Activated CD8-positive, alpha-beta T cell treated with anti-CD3 and anti-CD28 coated beads, Interleukin-2, amount 10 ng/mL, durations not matched to agents 7 days and 5 days (primary cell): ENCODE measurements around the gene RNF213. TPM values are rescaled to one million over a fixed set of nuclear protein-coding genes. Genes with fewer than 3 reads are reported as not detected.

Experiments
- ATAC-seq: fragments of 150-1000 bp; cut with Tn5 transposase; one replicate; pipeline ENCODE4 v1.10.0; 2021; ENCODE audit warnings: moderate library complexity
- CTCF ChIA-PET: fragments of 350-600 bp; sonication (Branson Sonifier 250); formaldehyde crosslinking; loops from one replicate; lab custom pipeline; 2021; ENCODE audit warnings: antibody characterized with exemption; lab: Charles Lee
- POLR2A ChIA-PET: fragments of 350-600 bp; sonication (Branson Sonifier 250); formaldehyde crosslinking; loops from one replicate; lab custom pipeline; 2021; ENCODE audit warnings: antibody characterized with exemption; lab: Charles Lee
- DNase-seq: peaks from one replicate; pipeline ENCODE4 v3.0.0-alpha.2; 2020
- H3K27ac Mint-ChIP-seq: one replicate; pipeline ENCODE4 v1.8.0; 2021; ENCODE audit warnings: mild to moderate bottlenecking, mixed read lengths
- H3K27me3 Mint-ChIP-seq: one replicate; pipeline ENCODE4 v1.8.0; 2021; ENCODE audit warnings: low read depth, mixed read lengths
- H3K36me3 Mint-ChIP-seq: one replicate; pipeline ENCODE4 v1.8.0; 2021; ENCODE audit warnings: low read depth, mixed read lengths
- H3K4me1 Mint-ChIP-seq: one replicate; pipeline ENCODE4 v1.8.0; 2021; ENCODE audit warnings: low read depth, mixed read lengths
- H3K4me3 Mint-ChIP-seq: one replicate; pipeline ENCODE4 v1.8.0; 2021; ENCODE audit warnings: mild to moderate bottlenecking, mixed read lengths
- H3K9me3 Mint-ChIP-seq: one replicate; pipeline ENCODE4 v1.8.0; 2022; ENCODE audit warnings: mixed read lengths; ENCODE audit not compliant: insufficient read depth
- total RNA-seq, 2 experiments: library from RNA; stranded (reverse); gene quantifications; one replicate each; pipeline ENCODE4 v1.2.3, GENCODE V29; 2021

Gene RNF213
- total RNA-seq, 2 experiments from 2014 or later, result 438 to 455 TPM

DNA sequence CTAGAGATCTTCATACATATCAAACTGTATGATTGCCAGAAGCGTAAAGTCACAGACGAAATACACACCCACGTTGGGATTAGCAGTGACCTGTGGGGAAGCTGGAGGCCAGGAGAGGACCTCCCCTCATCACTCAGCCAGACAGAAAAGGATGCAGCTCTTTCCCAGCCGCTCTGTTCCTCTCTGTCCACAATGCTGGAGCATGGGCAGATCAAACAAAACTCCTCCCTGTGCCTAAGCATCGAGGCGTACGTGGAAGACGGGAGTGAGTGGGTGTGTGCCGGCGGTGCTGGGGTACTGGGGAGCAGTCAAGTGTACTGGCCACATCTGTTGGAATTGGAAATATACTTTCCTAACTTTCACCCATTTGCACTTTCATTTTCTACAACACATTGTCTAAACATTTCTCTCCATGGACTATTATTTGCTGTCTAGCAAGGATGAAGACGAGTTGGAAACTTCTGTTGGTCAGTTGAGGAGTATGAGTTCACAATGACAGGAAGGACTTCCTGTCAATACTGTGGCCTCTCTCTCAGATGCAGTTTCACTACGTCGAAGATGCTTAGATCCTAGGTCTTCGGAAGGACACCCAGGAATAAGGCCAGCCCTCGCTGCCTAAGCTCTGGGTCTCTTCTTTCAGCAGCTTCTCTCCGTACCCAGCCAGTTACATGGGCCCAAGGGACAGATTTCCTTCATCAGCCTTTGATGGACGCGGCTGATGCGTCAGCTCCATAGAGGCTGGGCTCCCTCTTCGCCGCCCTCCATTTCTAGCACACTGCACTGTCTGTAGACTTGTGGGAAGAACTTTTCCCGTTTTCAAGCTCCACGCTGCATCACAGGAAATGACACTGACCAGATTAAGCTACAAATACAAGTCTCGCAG lies 123.7 kb downstream of the RNF213 start:
- no peak for ATAC-seq
- ChIA-PET CTCF (interaction anchor here (0.6 to 0.9 kb wide), 2 partner anchors 23 to 283 kb away, joined by 3 to 5 read pairs; partner anchors contain the start of gene GAA), POLR2A (interaction anchor here (1.1 to 1.4 kb wide), 2 partner anchors 9 to 10 kb away, joined by 3 to 5 read pairs; no protein-coding TSS in a partner anchor)
- Mint-ChIP-seq H3K27ac (peak overlapping the region; percentile 74), H3K4me1 (peaks cover 19% of the 10 kb centered on the region), H3K9me3 (no peaks in the 10 kb centered on the region), H3K36me3 (peaks cover 91% of the 10 kb centered on the region), H3K4me3 (no peak overlapping the region), H3K27me3 (no peaks in the 10 kb centered on the region)
- no peak for DNase-seq

DNA sequence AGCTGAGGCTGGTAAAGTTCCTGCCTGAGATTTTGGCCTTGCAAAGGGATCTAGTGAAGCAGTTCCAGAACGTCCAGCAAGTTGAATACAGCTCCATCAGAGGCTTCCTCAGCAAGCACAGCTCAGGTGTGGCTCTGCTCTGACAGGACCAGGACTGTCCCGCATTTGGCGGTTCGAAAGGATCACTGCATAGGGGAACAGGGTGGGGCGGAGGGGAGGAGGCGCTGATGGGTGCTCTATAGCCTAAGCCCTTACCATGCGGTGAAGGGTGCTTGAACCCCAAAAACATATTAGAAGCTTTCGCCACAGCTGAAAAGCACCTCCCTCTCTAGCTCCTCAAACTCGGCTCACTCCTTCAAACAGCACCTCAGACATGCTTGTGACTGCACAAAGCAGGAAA lies 124.4 kb downstream of the RNF213 start:
- POLR2A ChIA-PET, result interaction anchor here (0.6 to 1.4 kb wide), 4 partner anchors 9 to 15 kb away, joined by 3 to 5 read pairs (median 3); no protein-coding TSS in a partner anchor
- ATAC-seq, result no peak
- peaks cover 90% of the 10 kb centered on the region for H3K36me3 Mint-ChIP-seq
- no peak overlapping the region for H3K4me3 Mint-ChIP-seq
- H3K4me1 Mint-ChIP-seq, result peaks cover 20% of the 10 kb centered on the region
- CTCF ChIA-PET, result interaction anchor here (0.6 to 0.9 kb wide), 2 partner anchors 22 to 284 kb away, joined by 3 to 5 read pairs; partner anchors contain the start of gene GAA
- no peak for DNase-seq
- no peaks in the 10 kb centered on the region for H3K27me3 Mint-ChIP-seq
- peak overlapping the region; percentile 74 for H3K27ac Mint-ChIP-seq
- no peaks in the 10 kb centered on the region for H3K9me3 Mint-ChIP-seq

DNA sequence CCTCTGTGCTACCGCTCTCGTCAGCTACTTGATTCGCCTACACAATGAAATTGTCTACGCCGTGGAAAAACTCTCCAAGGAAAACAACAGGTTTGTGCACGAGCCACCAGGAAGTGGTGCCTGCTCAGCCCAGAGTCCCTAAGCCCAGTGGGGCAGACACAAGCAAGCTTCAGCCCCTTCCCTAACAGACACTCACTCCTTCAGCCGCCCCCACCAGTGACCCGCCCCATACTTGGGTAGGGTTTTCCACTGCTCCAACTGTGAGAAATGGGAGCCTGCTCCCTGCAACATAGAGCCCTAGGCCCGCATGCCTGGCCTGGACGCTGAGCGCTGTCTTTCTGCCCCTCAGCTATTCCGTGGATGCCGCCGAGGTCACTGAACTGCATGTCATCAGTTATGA lies 125.7 kb downstream of the RNF213 start:
- no peak for ATAC-seq
- CTCF ChIA-PET, result no interaction called here
- peaks cover 20% of the 10 kb centered on the region for H3K4me1 Mint-ChIP-seq
- peaks cover 84% of the 10 kb centered on the region for H3K36me3 Mint-ChIP-seq
- H3K27me3 Mint-ChIP-seq, result no peaks in the 10 kb centered on the region
- H3K27ac Mint-ChIP-seq, result no peak overlapping the region
- no peak for DNase-seq
- POLR2A ChIA-PET, result no interaction called here
- H3K4me3 Mint-ChIP-seq, result no peak overlapping the region
- H3K9me3 Mint-ChIP-seq, result no peaks in the 10 kb centered on the region

DNA sequence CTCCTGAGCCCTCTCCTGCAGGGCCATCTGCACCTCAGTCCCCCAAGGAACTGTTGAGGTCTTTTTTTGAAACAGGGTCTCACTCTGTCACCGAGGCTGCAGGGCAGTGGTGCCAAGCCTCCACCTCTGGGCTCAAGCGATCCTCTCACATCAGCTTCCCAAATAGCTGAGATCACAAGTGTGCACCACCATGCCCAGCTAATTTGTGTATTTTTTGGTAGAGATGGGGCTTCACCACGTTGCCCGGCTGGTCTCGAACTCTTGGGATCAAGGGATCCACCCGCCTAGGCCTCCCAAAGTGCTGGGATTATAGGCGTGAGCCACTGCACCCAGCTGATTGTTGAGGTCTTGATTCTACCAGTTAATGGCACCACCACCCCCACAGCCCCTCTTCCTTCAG lies 126.4 kb downstream of the RNF213 start:
- CTCF ChIA-PET, result no interaction called here
- no peak overlapping the region for H3K27ac Mint-ChIP-seq
- H3K4me3 Mint-ChIP-seq, result no peak overlapping the region
- peaks cover 84% of the 10 kb centered on the region for H3K36me3 Mint-ChIP-seq
- no peak for ATAC-seq
- H3K4me1 Mint-ChIP-seq, result peaks cover 20% of the 10 kb centered on the region
- no peaks in the 10 kb centered on the region for H3K27me3 Mint-ChIP-seq
- H3K9me3 Mint-ChIP-seq, result no peaks in the 10 kb centered on the region
- POLR2A ChIA-PET, result no interaction called here
- DNase-seq, result no peak

DNA sequence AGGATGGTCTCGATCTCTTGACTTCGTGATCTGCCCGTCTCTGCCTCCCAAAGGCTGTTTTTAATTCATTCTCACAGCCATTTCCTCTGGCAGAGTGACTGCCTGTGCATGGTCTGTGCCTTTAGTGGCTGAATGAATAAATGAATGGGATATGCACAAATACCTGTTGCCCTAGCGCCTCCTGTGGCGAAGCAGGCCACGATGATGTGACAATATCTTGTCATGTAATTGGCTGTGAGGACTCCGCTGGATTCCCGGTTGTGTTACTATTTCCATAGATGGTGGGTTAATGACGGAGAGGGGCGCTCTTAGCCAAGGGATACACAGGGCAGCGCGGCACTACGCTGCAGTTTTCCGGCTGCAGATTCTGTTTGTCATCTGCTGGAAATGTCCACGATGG lies 127.5 kb downstream of the RNF213 start:
- no peak overlapping the region for H3K27ac Mint-ChIP-seq
- peaks cover 81% of the 10 kb centered on the region for H3K36me3 Mint-ChIP-seq
- no peaks in the 10 kb centered on the region for H3K9me3 Mint-ChIP-seq
- ChIA-PET POLR2A (no interaction called here), CTCF (no interaction called here)
- no peak overlapping the region for H3K4me3 Mint-ChIP-seq
- H3K27me3 Mint-ChIP-seq, result no peaks in the 10 kb centered on the region
- H3K4me1 Mint-ChIP-seq, result peaks cover 18% of the 10 kb centered on the region
- no peak for ATAC-seq
- no peak for DNase-seq

DNA sequence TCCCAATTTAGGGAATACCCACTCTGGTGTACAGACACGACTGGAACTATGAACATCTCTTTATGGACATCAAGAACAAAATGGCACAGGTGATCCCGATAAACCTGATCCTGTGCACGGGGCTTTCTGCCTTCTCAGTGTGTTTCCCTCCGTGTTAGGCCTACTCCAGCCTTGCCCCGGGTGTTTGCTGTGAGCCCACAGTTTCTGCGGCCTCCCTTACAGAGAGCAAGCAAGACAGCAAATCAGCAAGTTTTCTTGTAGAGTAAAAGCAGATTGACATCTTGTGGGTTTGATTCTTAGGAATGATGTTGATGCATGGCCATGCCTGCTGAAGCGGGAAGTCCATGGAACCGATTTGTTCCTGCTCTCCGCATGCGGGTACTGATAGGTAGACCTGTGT lies 127.9 kb downstream of the RNF213 start:
- ChIA-PET CTCF (no interaction called here), POLR2A (no interaction called here)
- Mint-ChIP-seq H3K36me3 (peaks cover 81% of the 10 kb centered on the region), H3K4me3 (no peak overlapping the region), H3K9me3 (no peaks in the 10 kb centered on the region), H3K4me1 (peaks cover 13% of the 10 kb centered on the region), H3K27ac (no peak overlapping the region), H3K27me3 (no peaks in the 10 kb centered on the region)
- DNase-seq, result no peak
- no peak for ATAC-seq

DNA sequence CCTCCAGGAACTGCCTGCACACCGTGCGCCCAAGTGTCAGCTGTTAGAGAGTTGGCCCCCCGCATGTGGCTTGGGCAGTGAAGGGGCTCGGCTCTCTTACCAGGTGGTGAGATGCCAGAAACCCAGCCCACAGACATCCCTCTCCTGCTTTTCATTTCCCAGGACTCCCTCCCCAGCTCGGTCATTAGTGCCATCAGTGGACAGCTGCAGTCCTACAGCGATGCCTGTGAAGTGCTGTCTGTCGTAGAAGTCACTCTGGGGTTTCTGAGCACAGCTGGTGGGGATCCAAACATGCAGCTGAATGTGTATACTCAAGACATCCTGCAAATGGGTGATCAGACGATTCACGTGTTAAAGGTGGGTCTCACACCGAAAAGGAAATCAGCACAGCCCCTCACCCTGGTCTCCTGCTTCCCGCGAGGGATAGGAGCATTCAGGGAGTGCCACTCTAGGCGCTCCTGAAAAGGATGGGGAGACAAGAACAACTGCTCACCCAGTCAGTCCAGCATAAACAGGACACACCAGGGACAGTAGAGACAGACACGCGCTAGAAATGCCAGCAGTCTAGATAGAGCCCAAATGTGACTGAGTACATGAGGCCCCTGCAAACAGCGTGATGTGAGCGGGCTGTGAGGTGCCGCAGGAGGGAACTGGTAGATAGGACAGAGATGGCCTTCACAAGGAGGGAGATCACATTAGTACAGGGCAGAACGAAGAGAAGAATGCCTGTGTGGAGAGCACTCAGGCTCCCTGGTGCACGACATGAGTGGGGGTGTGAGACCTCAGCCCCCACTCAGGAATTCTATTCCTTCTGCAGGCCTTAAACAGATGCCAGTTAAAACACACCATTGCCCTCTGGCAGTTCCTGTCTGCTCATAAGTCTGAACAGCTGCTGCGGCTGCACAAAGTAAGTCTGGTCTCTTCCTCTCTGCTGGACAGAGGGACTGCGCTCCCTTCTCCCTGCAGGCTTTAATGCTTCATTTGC lies 128.7 kb downstream of the RNF213 start:
- H3K27me3 Mint-ChIP-seq, result no peaks in the 10 kb centered on the region
- ATAC-seq (no peak), DNase-seq (no peak)
- H3K27ac Mint-ChIP-seq, result no peak overlapping the region
- no peak overlapping the region for H3K4me3 Mint-ChIP-seq
- ChIA-PET CTCF (no interaction called here), POLR2A (no interaction called here)
- H3K36me3 Mint-ChIP-seq, result peaks cover 81% of the 10 kb centered on the region
- H3K9me3 Mint-ChIP-seq, result no peaks in the 10 kb centered on the region
- H3K4me1 Mint-ChIP-seq, result peaks cover 6% of the 10 kb centered on the region

DNA sequence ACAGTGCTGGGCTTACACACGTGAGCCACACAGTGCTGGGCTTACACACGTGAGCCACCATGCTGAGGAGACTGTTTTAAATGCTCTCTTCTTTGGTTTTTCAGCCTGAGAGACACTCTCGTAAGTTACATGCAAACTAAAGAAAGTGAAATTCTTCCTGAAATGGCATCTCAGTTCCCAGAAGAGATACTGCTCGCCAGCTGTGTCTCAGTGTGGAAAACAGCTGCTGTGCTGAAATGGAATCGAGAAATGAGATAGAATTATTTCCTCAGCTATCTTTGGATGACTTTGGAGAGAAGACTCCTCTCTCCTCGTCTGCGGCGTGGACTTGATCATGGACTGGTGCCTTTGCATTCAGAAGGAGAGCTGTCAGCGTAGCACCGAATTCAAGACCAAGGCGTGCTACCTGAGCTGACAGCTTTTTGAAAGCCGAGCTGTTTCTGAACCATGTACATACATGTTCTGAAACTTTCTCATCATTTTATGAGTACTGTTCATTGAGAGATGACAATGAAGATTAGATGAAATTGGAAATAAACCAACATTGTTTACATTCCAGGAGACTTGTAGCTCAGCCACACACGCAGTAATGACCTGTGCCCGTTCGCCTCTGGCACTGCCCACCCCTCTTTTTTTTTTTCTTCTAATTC lies 132.7 kb downstream of the RNF213 start:
- ATAC-seq, result no peak
- H3K36me3 Mint-ChIP-seq, result peaks cover 64% of the 10 kb centered on the region
- DNase-seq, result no peak
- H3K4me3 Mint-ChIP-seq, result no peak overlapping the region
- H3K27me3 Mint-ChIP-seq, result no peaks in the 10 kb centered on the region
- ChIA-PET POLR2A (interaction anchor here (1.0 kb wide), 1 partner anchor 9 kb away, joined by 3 read pairs; no protein-coding TSS in a partner anchor), CTCF (no interaction called here)
- H3K9me3 Mint-ChIP-seq, result no peaks in the 10 kb centered on the region
- no peak overlapping the region for H3K27ac Mint-ChIP-seq
- peaks cover 11% of the 10 kb centered on the region for H3K4me1 Mint-ChIP-seq

DNA sequence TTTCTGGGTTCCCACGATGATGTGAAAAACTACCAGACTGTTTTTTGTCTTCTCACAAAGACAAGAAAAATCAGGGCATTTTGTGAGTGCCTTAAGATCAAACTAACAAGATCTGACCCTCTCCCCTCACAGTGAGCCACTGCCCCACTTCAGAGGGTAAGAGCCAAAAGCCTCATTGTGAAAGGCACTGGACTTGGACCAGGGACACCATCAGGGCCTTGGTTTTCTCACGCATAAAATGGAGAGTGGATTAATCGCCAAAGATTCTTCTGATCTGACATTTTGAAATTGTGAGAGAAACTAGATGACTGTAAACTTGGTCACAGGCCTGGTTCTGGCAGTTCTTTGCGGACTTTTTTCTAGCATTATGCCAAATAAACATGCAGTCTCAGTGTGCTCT lies 133.3 kb downstream of the RNF213 start:
- ATAC-seq, result no peak
- no peaks in the 10 kb centered on the region for H3K27me3 Mint-ChIP-seq
- no peaks in the 10 kb centered on the region for H3K9me3 Mint-ChIP-seq
- POLR2A ChIA-PET, result interaction anchor here (1.0 kb wide), 1 partner anchor 9 kb away, joined by 3 read pairs; no protein-coding TSS in a partner anchor
- H3K36me3 Mint-ChIP-seq, result peaks cover 58% of the 10 kb centered on the region
- H3K4me3 Mint-ChIP-seq, result no peak overlapping the region
- CTCF ChIA-PET, result no interaction called here
- no peak overlapping the region for H3K27ac Mint-ChIP-seq
- no peak for DNase-seq
- H3K4me1 Mint-ChIP-seq, result peaks cover 11% of the 10 kb centered on the region

DNA sequence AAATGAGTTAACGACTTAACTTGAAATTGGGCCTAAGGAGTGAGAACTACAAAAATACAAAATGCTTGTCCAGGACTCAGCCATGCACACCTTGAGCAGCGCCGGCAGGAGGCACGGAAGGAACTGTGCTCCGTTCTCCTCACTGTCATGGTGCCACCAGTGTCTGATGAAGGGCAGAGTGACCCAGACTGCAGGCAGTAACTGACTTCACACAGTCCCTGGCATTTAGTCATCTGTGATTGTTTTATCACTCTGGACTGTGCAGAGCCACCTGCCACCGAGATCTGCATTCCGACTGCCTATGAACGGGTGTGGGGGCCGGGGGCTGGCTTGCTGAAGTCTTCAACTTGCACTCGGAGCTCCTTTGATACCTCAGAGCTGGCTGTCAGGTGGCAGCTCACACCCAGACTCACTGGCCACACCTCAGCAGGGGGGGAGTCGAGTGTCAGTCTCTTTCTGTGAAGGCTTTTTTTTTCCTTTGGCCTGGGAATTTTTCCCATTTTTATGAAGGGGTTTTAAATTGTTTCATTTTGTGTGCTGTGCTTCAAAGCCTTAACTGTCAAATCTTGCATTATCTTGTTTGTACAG lies 134.1 kb downstream of the RNF213 start:
- no peaks in the 10 kb centered on the region for H3K9me3 Mint-ChIP-seq
- peak overlapping the region; percentile 24 for H3K27ac Mint-ChIP-seq
- ChIA-PET POLR2A (interaction anchor here (0.6 to 1.0 kb wide), 3 partner anchors 9 to 165 kb away, joined by 3 to 5 read pairs (median 3); no protein-coding TSS in a partner anchor), CTCF (interaction anchor here (0.6 kb wide), 1 partner anchor 105 kb away, joined by 3 read pairs; no protein-coding TSS in a partner anchor)
- peaks cover 9% of the 10 kb centered on the region for H3K4me1 Mint-ChIP-seq
- H3K27me3 Mint-ChIP-seq, result no peaks in the 10 kb centered on the region
- no peak overlapping the region for H3K4me3 Mint-ChIP-seq
- H3K36me3 Mint-ChIP-seq, result peaks cover 52% of the 10 kb centered on the region
- no peak for DNase-seq
- no peak for ATAC-seq
